ENCODE measurements around the gene UROC1. TPM values are rescaled to one million over a fixed set of nuclear protein-coding genes. Genes with fewer than 3 reads are reported as not detected.

Gene UROC1
- total RNA-seq, 1 donor = not detected

DNA sequence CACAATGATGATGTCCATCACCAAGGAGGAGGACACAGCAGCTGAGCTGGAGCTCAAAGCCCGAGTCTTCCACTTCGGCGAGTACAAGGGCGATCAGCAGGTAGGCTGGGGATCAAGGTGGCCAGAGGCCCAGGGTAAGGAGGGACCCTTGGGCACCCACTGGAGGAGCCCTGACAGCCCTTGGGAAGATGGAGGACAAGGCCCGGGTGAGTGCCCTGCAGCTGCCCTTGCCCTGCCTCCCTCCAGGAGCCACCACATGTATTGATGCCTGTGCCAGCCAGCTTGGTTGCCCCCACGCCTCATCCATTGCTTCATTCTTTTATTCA lies 84.5 kb downstream of the UROC1 start:
- no peak overlapping the region for H3K27ac ChIP-seq (ENCODE audit: low read depth, low read length)
- H4K20me1 ChIP-seq (ENCODE audit: insufficient read depth, low read length) = no peaks in the 10 kb centered on the region
- TF ChIP-seq, protein P1, sequence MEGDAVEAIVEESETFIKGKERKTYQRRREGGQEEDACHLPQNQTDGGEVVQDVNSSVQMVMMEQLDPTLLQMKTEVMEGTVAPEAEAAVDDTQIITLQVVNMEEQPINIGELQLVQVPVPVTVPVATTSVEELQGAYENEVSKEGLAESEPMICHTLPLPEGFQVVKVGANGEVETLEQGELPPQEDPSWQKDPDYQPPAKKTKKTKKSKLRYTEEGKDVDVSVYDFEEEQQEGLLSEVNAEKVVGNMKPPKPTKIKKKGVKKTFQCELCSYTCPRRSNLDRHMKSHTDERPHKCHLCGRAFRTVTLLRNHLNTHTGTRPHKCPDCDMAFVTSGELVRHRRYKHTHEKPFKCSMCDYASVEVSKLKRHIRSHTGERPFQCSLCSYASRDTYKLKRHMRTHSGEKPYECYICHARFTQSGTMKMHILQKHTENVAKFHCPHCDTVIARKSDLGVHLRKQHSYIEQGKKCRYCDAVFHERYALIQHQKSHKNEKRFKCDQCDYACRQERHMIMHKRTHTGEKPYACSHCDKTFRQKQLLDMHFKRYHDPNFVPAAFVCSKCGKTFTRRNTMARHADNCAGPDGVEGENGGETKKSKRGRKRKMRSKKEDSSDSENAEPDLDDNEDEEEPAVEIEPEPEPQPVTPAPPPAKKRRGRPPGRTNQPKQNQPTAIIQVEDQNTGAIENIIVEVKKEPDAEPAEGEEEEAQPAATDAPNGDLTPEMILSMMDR (IDR thresholded peaks at IDR 0.05; ENCODE audit: extremely low read depth, low read depth, low read length) = no peak
- peaks cover 14% of the 10 kb centered on the region for H3K36me3 ChIP-seq (ENCODE audit: insufficient read depth, low read length)
- H3K27me3 ChIP-seq (ENCODE audit: insufficient read depth, low read length) = no peaks in the 10 kb centered on the region
- H3K79me2 ChIP-seq (ENCODE audit: insufficient read depth, low read length) = no peaks in the 10 kb centered on the region
- H3K4me3 ChIP-seq (ENCODE audit: insufficient read depth, low read length) = no peak overlapping the region
- H2AFZ ChIP-seq (ENCODE audit: low read length) = no peak overlapping the region
- H3K4me2 ChIP-seq (ENCODE audit: insufficient read depth, low read length) = no peak overlapping the region
- no peaks in the 10 kb centered on the region for H3K4me1 ChIP-seq (ENCODE audit: insufficient read depth, low read length)
- H3K9me3 ChIP-seq (ENCODE audit: low read depth, low read length) = no peaks in the 10 kb centered on the region
- no peak for DNase-seq (ENCODE audit: insufficient read length, low spot score, missing footprints)

- no peak overlapping the region for H3K4me3 ChIP-seq (ENCODE audit: insufficient read depth, low read length)
- no peak overlapping the region for H3K4me2 ChIP-seq (ENCODE audit: insufficient read depth, low read length)
- H3K79me2 ChIP-seq (ENCODE audit: insufficient read depth, low read length) = no peaks in the 10 kb centered on the region
- TF ChIP-seq, protein P1 (IDR thresholded peaks at IDR 0.05; ENCODE audit: extremely low read depth, low read depth, low read length) = no peak
- H3K27ac ChIP-seq (ENCODE audit: low read depth, low read length) = no peak overlapping the region
- H2AFZ ChIP-seq (ENCODE audit: low read length) = no peak overlapping the region
- H3K36me3 ChIP-seq (ENCODE audit: insufficient read depth, low read length) = peaks cover 10% of the 10 kb centered on the region
- no peaks in the 10 kb centered on the region for H3K4me1 ChIP-seq (ENCODE audit: insufficient read depth, low read length)
- H4K20me1 ChIP-seq (ENCODE audit: insufficient read depth, low read length) = no peaks in the 10 kb centered on the region
- no peaks in the 10 kb centered on the region for H3K9me3 ChIP-seq (ENCODE audit: low read depth, low read length)
- no peaks in the 10 kb centered on the region for H3K27me3 ChIP-seq (ENCODE audit: insufficient read depth, low read length)
- no peak for DNase-seq (ENCODE audit: insufficient read length, low spot score, missing footprints)
Measured at GRCh38 chr3:126432361-126433104, 85.0 kb downstream of the UROC1 start.

Small RNAs within 50 kb of the gene (small RNA-seq; reads per million reads assigned to genes)
- gene RNA5SP138 = not detected

Other genes with a start within 250 kb of the UROC1 start
- 4.3 and 4.4 TPM in 2 replicates for gene KLF15, start 160.4 kb downstream of the UROC1 start, total RNA-seq
- not detected in 2 replicates for gene CFAP100, start 122.9 kb downstream of the UROC1 start, total RNA-seq
- 26.8 and 27.1 TPM in 2 replicates for gene ZXDC, start 41.9 kb downstream of the UROC1 start, total RNA-seq
- under 0.01 TPM in 1 of 2 replicates, not detected in the other for gene CHST13, start 6.4 kb upstream of the UROC1 start, total RNA-seq
- not detected in 2 replicates for gene C3orf22, start 41.2 kb upstream of the UROC1 start, total RNA-seq
- gene TXNRD3, start 137.4 kb upstream of the UROC1 start, total RNA-seq = 18.1 and 20.3 TPM in 2 replicates
- 10.9 and 13.0 TPM in 2 replicates for gene CHCHD6, start 186.5 kb upstream of the UROC1 start, total RNA-seq